Karpas-422 (cell line): Measurements from ENCODE around the gene ZNF492. TPM values are rescaled to one million over a fixed set of nuclear protein-coding genes. Genes with fewer than 3 reads are reported as not detected.
"Not testable (repeated sequence)": the region's sequence is repeated elsewhere in the genome, so short reads cannot be mapped to it uniquely, and the experiment has no call there.

ENCODE experiments used
- DNase-seq: peaks from one replicate; pipeline ENCODE4 v3.0.0-alpha.2; 2015
- H2AFZ ChIP-seq: fragments of 200-600 bp; sonication (generic); 2 replicates; pipeline ENCODE4 v1.6.1; 2014; ENCODE audit warnings: antibody characterized with exemption, low read length, mixed read lengths
- H3K27ac ChIP-seq: fragments of 200-600 bp; sonication (generic); 2 replicates; pipeline ENCODE4 v1.5.1; 2014; ENCODE audit warnings: mild to moderate bottlenecking, low read length, moderate library complexity
- H3K27me3 ChIP-seq: fragments of 200-600 bp; sonication (generic); 2 replicates; pipeline ENCODE4 v1.6.1; 2014; ENCODE audit warnings: low read length, mixed read lengths
- H3K36me3 ChIP-seq: fragments of 200-600 bp; sonication (generic); 2 replicates; pipeline ENCODE4 v1.6.1; 2014; ENCODE audit warnings: low read length, mixed read lengths; ENCODE audit not compliant: insufficient read depth
- H3K4me1 ChIP-seq: fragments of 200-600 bp; sonication (generic); 2 replicates; pipeline ENCODE4 v1.6.1; 2014; ENCODE audit warnings: mild to moderate bottlenecking, low read length, mixed read lengths
- H3K4me2 ChIP-seq: fragments of 200-600 bp; sonication (generic); 2 replicates; pipeline ENCODE4 v1.6.1; 2014; ENCODE audit warnings: low read length, low read depth, mild to moderate bottlenecking; ENCODE audit not compliant: poor library complexity, severe bottlenecking
- H3K4me3 ChIP-seq: fragments of 200-600 bp; sonication (generic); 2 replicates; pipeline ENCODE4 v1.5.1; 2014; ENCODE audit warnings: mild to moderate bottlenecking, antibody characterized with exemption, low read length, mixed read lengths
- H3K79me2 ChIP-seq: fragments of 200-600 bp; sonication (generic); 2 replicates; pipeline ENCODE4 v1.6.1; 2014; ENCODE audit warnings: mild to moderate bottlenecking, low read length, mixed read lengths
- H3K9ac ChIP-seq: fragments of 200-600 bp; sonication (generic); 2 replicates; pipeline ENCODE4 v1.6.0; 2014; ENCODE audit warnings: low read length
- H3K9me2 ChIP-seq: fragments of 200-600 bp; sonication (generic), shearing (Covaris generic); replicated peaks from 2 replicates; pipeline ENCODE4 v1.6.0; 2014; ENCODE audit warnings: mild to moderate bottlenecking, low read length, moderate library complexity; ENCODE audit not compliant: insufficient read depth
- H3K9me3 ChIP-seq: fragments of 300-700, 200-600 bp; sonication (generic); 2 replicates; pipeline ENCODE4 v1.6.1; 2014; ENCODE audit warnings: low read length, mixed read lengths
- H4K20me1 ChIP-seq: fragments of 200-600 bp; sonication (generic); 2 replicates; pipeline ENCODE4 v1.6.1; 2014; ENCODE audit warnings: mild to moderate bottlenecking, antibody characterized with exemption, low read length, low read depth; ENCODE audit not compliant: insufficient read depth
- small RNA-seq: library from RNA; depleted of rRNA; stranded (forward); fragments of <200 nt; gene quantifications from one replicate; pipeline ENCODE3, GENCODE V24; 2014
- total RNA-seq: library from RNA; depleted of rRNA; stranded (reverse); fragments of >200 nt; shearing (Covaris generic); gene quantifications from 2 replicates; pipeline ENCODE4 v1.2.3, GENCODE V29; 2014; ENCODE audit warnings: low replicate concordance; rRNA removed

Gene ZNF492
- total RNA-seq, 1 experiment from 2014 or later = not detected

DNA sequence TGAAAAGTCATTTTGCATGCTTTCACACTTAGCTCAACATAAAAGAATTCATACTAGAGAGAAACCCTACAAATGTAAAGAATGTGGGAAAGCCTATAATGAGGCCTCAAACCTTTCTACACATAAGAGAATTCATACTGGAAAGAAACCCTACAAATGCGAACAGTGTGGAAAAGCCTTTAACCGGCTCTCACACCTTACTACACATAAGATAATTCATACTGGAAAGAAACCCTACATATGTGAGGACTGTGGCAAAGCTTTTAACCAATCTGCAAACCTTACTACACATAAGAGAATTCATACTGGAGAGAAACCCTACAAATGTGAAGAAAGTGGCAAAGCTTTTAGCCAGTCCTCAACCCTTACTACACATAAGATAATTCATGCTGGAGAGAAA, 51.4 kb downstream of the ZNF492 start:
- H4K20me1 ChIP-seq, H3K4me3 ChIP-seq, H3K27ac ChIP-seq: not testable (repeated sequence)

DNA sequence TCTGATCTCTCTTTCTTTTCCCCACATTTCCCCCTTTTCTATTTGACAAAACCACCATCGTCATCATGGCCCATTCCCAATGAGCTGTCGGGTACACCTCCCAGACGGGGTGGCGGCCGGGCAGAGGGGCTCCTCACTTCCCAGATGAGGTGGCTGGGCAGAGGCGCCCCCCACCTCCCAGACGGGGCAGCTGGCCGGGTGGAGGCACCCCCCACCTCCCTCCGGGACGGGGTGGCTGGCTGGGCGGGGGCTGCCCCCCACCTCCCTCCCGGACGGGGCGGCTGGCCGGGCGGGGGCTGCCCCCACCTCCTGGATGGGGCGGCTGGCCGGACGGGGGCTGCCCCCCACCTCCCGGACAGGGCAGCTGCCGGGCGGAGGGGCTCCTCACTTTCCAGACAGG, 68.5 kb downstream of the ZNF492 start:
- DNase-seq, H3K27ac ChIP-seq: not testable (repeated sequence)

More for the DNA sequence above, 51.4 kb downstream of the ZNF492 start:
- H3K27me3 ChIP-seq, H3K9ac ChIP-seq, H3K4me2 ChIP-seq, DNase-seq, H2AFZ ChIP-seq, H3K4me1 ChIP-seq, H3K9me2 ChIP-seq, H3K36me3 ChIP-seq, H3K79me2 ChIP-seq: not testable (repeated sequence)
- H3K9me3 ChIP-seq = peaks cover 34% of the 10 kb centered on the region

DNA sequence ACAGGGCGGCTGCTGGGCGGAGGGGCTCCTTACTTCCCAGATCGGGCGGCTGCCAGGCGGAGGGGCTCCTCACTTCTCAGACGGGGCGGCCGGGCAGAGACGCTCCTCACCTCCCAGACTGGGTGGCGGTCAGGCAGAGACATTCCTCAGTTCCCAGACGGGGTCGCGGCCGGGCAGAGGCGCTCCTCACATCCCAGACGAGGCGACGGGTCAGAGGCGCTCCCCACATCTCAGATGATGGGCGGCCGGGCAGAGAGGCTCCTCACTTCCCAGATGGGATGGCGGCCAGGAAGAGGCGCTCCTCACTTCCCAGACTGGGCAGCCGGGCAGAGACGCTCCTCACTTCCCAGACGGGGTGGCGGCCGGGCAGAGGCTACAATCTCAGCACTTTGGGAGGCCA, 69.0 kb downstream of the ZNF492 start:
- not testable (repeated sequence) for H2AFZ ChIP-seq, H3K36me3 ChIP-seq, H3K4me3 ChIP-seq, H4K20me1 ChIP-seq, H3K9ac ChIP-seq, H3K27me3 ChIP-seq, H3K4me2 ChIP-seq, H3K27ac ChIP-seq, DNase-seq, H3K4me1 ChIP-seq, H3K9me2 ChIP-seq, H3K79me2 ChIP-seq
- peaks cover 17% of the 10 kb centered on the region for H3K9me3 ChIP-seq

More for the DNA sequence above, 68.5 kb downstream of the ZNF492 start:
- H3K9me3 ChIP-seq = peaks cover 19% of the 10 kb centered on the region
- not testable (repeated sequence) for H3K9me2 ChIP-seq, H3K36me3 ChIP-seq, H3K4me1 ChIP-seq, H3K4me2 ChIP-seq, H3K79me2 ChIP-seq, H2AFZ ChIP-seq, H3K4me3 ChIP-seq, H3K9ac ChIP-seq, H4K20me1 ChIP-seq, H3K27me3 ChIP-seq

DNA sequence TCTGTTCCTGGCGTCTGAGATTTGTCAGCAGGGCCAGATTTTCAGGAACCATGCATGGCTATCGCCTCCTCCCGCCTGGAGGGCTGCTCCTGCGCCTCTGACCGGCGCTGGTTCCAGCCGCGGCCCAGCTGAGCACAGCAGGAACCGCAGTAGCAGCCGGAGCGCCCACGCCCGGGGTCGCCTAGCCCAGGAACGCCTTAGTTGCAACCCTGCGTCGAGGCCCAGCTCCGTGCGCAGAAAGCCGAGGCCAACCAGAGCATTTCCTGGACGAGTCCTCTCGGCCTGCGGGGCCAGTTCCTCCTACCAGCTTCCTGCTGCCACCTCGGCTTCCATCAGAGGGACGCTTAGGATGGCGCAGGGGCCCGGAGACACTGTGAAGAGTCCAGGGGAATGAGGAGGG, 74.9 kb downstream of the ZNF492 start:
- no peak overlapping the region for H3K27ac ChIP-seq
- no peaks in the 10 kb centered on the region for H3K79me2 ChIP-seq
- H3K9me2 ChIP-seq = no peaks in the 10 kb centered on the region
- H3K27me3 ChIP-seq = no peaks in the 10 kb centered on the region
- H3K9ac ChIP-seq = no peak overlapping the region
- H3K4me2 ChIP-seq = no peak overlapping the region
- H2AFZ ChIP-seq = no peak overlapping the region
- no peaks in the 10 kb centered on the region for H3K4me1 ChIP-seq
- H3K9me3 ChIP-seq = peaks cover 20% of the 10 kb centered on the region
- no peaks in the 10 kb centered on the region for H3K36me3 ChIP-seq
- no peaks in the 10 kb centered on the region for H4K20me1 ChIP-seq
- no peak overlapping the region for H3K4me3 ChIP-seq
- DNase-seq = no peak

Small RNA genes within 50 kb of the gene (small RNA-seq; reads per million reads assigned to genes)
- gene AC011467.2 = not detected

Other genes starting within 250 kb of the ZNF492 start
- not detected in 2 replicates for gene ZNF98, start 212.0 kb upstream of the ZNF492 start, total RNA-seq
- not detected in 2 replicates for gene ZNF99, start 149.8 kb downstream of the ZNF492 start, total RNA-seq
- not detected in 2 replicates for gene ZNF723, start 198.0 kb downstream of the ZNF492 start, total RNA-seq